ENCODE results near the gene USP10.

DNA sequence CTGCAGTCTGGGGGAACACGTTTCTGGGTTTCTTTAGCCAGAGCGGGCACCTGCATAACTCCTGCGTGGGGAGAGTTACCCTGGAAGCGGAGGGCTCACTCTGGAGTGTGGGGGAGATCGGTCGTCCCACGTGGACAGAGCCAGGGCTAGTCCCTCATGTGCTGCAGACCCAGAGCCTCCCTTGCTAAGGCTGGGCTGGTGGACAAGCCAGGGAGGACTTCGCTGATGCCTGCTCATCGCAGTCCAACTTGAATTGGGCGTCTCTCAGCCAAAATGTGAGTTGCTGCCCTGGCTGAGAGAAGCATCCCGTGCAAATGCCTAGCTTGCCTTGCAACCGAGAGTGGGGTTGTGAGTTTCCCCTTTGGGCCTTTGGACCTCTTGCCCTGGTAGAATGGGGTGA, 121.0 kb downstream of the USP10 start:
- TF ChIP-seq, protein P1, sequence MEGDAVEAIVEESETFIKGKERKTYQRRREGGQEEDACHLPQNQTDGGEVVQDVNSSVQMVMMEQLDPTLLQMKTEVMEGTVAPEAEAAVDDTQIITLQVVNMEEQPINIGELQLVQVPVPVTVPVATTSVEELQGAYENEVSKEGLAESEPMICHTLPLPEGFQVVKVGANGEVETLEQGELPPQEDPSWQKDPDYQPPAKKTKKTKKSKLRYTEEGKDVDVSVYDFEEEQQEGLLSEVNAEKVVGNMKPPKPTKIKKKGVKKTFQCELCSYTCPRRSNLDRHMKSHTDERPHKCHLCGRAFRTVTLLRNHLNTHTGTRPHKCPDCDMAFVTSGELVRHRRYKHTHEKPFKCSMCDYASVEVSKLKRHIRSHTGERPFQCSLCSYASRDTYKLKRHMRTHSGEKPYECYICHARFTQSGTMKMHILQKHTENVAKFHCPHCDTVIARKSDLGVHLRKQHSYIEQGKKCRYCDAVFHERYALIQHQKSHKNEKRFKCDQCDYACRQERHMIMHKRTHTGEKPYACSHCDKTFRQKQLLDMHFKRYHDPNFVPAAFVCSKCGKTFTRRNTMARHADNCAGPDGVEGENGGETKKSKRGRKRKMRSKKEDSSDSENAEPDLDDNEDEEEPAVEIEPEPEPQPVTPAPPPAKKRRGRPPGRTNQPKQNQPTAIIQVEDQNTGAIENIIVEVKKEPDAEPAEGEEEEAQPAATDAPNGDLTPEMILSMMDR (conservative IDR thresholded peaks at IDR 0.05 in 1 of 2, IDR thresholded peaks at IDR 0.05 in 1 of 2; ENCODE audit: extremely low read depth in 1 of 2, insufficient read depth in 1 of 2, low read depth in 1 of 2, low read length in 2 of 2) = no peak
- no peak for TF ChIP-seq EZH2 (IDR thresholded peaks at IDR 0.05; ENCODE audit: borderline replicate concordance, low read length)

Measured in mammary epithelial cell (primary cell).